Measurements from ENCODE around the gene NDUFC2. TPM values are rescaled to one million over a fixed set of nuclear protein-coding genes. Genes with fewer than 3 reads are reported as not detected.

The NDUFC2 gene
- total and polyA plus RNA-seq, 2 donors (not counting 1 experiment from before 2014, with no cell fraction given) = 49.0 to 65.0 TPM

GRCh38 chr11:78039391-78039918 is 40.2 kb downstream of the NDUFC2 start:
- WGBS (ENCODE audit: insufficient coverage) = 100% methylated on average over 1 of the region's 4 CpGs
- Mint-ChIP-seq H3K4me3 (no peak overlapping the region), H3K27ac (no peak overlapping the region), H3K9me3 (ENCODE audit: insufficient read depth) (no peaks in the 10 kb centered on the region), H3K27me3 (peaks cover 9% of the 10 kb centered on the region), H3K4me1 (peaks cover 10% of the 10 kb centered on the region)
- no peaks in the 10 kb centered on the region for H3K36me3 ChIP-seq (replicated peaks in 1 of 2; ENCODE audit: control extremely low read depth in 1 of 2, control insufficient read depth in 1 of 2, extremely low read depth in 1 of 2, insufficient read depth in 2 of 2, low read length in 1 of 2)
- no peak overlapping the region for H3K4me2 ChIP-seq (replicated peaks; ENCODE audit: low read depth, low read length, poor library complexity, severe bottlenecking)
- ATAC-seq (ENCODE audit: low read depth) = no peak
- CTCF ChIA-PET = no interaction called here
- no peaks in the 10 kb centered on the region for H3K79me2 ChIP-seq (ENCODE audit: control insufficient read depth, insufficient read depth, low read length)
- TF ChIP-seq CTCF (IDR thresholded peaks at IDR 0.05) = no peak
- TF ChIP-seq EZH2 (IDR thresholded peaks at IDR 0.05; ENCODE audit: borderline replicate concordance, insufficient read depth, low read depth, low read length, poor library complexity, severe bottlenecking) = no peak
- no peaks in the 10 kb centered on the region for H4K20me1 ChIP-seq (ENCODE audit: control insufficient read depth, insufficient read depth, low read length, poor library complexity, severe bottlenecking)
- no peak overlapping the region for H3K9ac ChIP-seq (ENCODE audit: low read length)
- H3K27ac ChIP-seq (ENCODE audit: low read length in 2 of 2) = no peak overlapping the region
- POLR2A ChIA-PET = no interaction called here
- H3K4me3 ChIP-seq (ENCODE audit: control extremely low read depth in 1 of 5, extremely low read depth in 1 of 5, insufficient read depth in 1 of 5, low read depth in 2 of 5, low read length in 4 of 5) = no peak overlapping the region
- H2AFZ ChIP-seq (ENCODE audit: insufficient read depth, low read depth, low read length, poor library complexity, severe bottlenecking) = peak overlapping the region; percentile 69
- H3K9me3 ChIP-seq (ENCODE audit: control extremely low read depth in 1 of 3, control insufficient read depth in 2 of 3, insufficient read depth in 1 of 3, low read length in 2 of 3) = no peaks in the 10 kb centered on the region
- no peaks in the 10 kb centered on the region for H3K27me3 ChIP-seq (replicated peaks in 1 of 4; ENCODE audit: control extremely low read depth in 1 of 4, control insufficient read depth in 3 of 4, insufficient read depth in 4 of 4, low read length in 3 of 4)
- peaks cover 5 to 6% of the 10 kb centered on the region in 2 donors for H3K4me1 ChIP-seq (ENCODE audit: control insufficient read depth in 2 of 2, insufficient read depth in 2 of 2, low read length in 2 of 2)
- DNase-seq = no peak
- intact Hi-C loops (cut with micrococcal nuclease) = no loop called here

- 95% methylated on average over 5 of the region's 8 CpGs for WGBS (ENCODE audit: insufficient coverage)
- Histone ChIP-seq H3K4me1 (ENCODE audit: control insufficient read depth in 2 of 2, insufficient read depth in 2 of 2, low read length in 2 of 2) (peaks cover 5 to 6% of the 10 kb centered on the region in 2 donors), H4K20me1 (ENCODE audit: control insufficient read depth, insufficient read depth, low read length, poor library complexity, severe bottlenecking) (no peaks in the 10 kb centered on the region), H3K4me3 (ENCODE audit: control extremely low read depth in 1 of 5, extremely low read depth in 1 of 5, insufficient read depth in 1 of 5, low read depth in 2 of 5, low read length in 4 of 5) (no peak overlapping the region), H3K36me3 (replicated peaks in 1 of 2; ENCODE audit: control extremely low read depth in 1 of 2, control insufficient read depth in 1 of 2, extremely low read depth in 1 of 2, insufficient read depth in 2 of 2, low read length in 1 of 2) (no peaks in the 10 kb centered on the region), H2AFZ (ENCODE audit: insufficient read depth, low read depth, low read length, poor library complexity, severe bottlenecking) (no peak overlapping the region), H3K27ac (ENCODE audit: low read length in 2 of 2) (no peak overlapping the region), H3K4me2 (replicated peaks; ENCODE audit: low read depth, low read length, poor library complexity, severe bottlenecking) (no peak overlapping the region), H3K9ac (ENCODE audit: low read length) (no peak overlapping the region), H3K9me3 (ENCODE audit: control extremely low read depth in 1 of 3, control insufficient read depth in 2 of 3, insufficient read depth in 1 of 3, low read length in 2 of 3) (no peaks in the 10 kb centered on the region), H3K27me3 (replicated peaks in 1 of 4; ENCODE audit: control extremely low read depth in 1 of 4, control insufficient read depth in 3 of 4, insufficient read depth in 4 of 4, low read length in 3 of 4) (no peaks in the 10 kb centered on the region), H3K79me2 (ENCODE audit: control insufficient read depth, insufficient read depth, low read length) (no peaks in the 10 kb centered on the region)
- intact Hi-C loops (cut with micrococcal nuclease) = no loop called here
- no peak for ATAC-seq (ENCODE audit: low read depth)
- DNase-seq = no peak
- H3K27ac Mint-ChIP-seq = no peak overlapping the region
- peaks cover 6% of the 10 kb centered on the region for H3K27me3 Mint-ChIP-seq
- H3K4me3 Mint-ChIP-seq = no peak overlapping the region
- ChIA-PET CTCF (no interaction called here), POLR2A (no interaction called here)
- TF ChIP-seq EZH2 (IDR thresholded peaks at IDR 0.05; ENCODE audit: borderline replicate concordance, insufficient read depth, low read depth, low read length, poor library complexity, severe bottlenecking) (no peak), CTCF (IDR thresholded peaks at IDR 0.05) (no peak)
- H3K4me1 Mint-ChIP-seq = peaks cover 10% of the 10 kb centered on the region
- H3K9me3 Mint-ChIP-seq (ENCODE audit: insufficient read depth) = no peaks in the 10 kb centered on the region
Measured at GRCh38 chr11:78038697-78039313, 40.9 kb downstream of the NDUFC2 start.

All from B cell (primary cell).